Activated naive CD8-positive, alpha-beta T cell treated with anti-CD3 and anti-CD28 coated beads, Interleukin-2, amount 10 ng/mL, durations not matched to agents 7 days and 5 days (primary cell): Measurements from ENCODE around the gene CTTN. TPM values are rescaled to one million over a fixed set of nuclear protein-coding genes. Genes with fewer than 3 reads are reported as not detected.

ENCODE experiments used
- ATAC-seq: fragments of 150-1000 bp; cut with Tn5 transposase; one replicate; pipeline ENCODE4 v1.10.0; 2021; ENCODE audit warnings: low read depth, moderate library complexity
- POLR2A ChIA-PET: fragments of 350-600 bp; sonication (Branson Sonifier 250); formaldehyde crosslinking; loops from one replicate; lab custom pipeline; 2021; ENCODE audit warnings: antibody characterized with exemption; lab: Charles Lee
- DNase-seq: peaks from one replicate; pipeline ENCODE4 v3.0.0; 2021
- H3K27ac Mint-ChIP-seq: one replicate; pipeline ENCODE4 v1.8.0; 2022; ENCODE audit warnings: mild to moderate bottlenecking, mixed read lengths
- H3K27me3 Mint-ChIP-seq: one replicate; pipeline ENCODE4 v1.8.0; 2022; ENCODE audit warnings: mild to moderate bottlenecking, moderate library complexity, mixed read lengths
- H3K36me3 Mint-ChIP-seq: one replicate; pipeline ENCODE4 v1.8.0; 2021; ENCODE audit warnings: mild to moderate bottlenecking, mixed read lengths
- H3K4me1 Mint-ChIP-seq: one replicate; pipeline ENCODE4 v1.8.0; 2021; ENCODE audit warnings: mixed read lengths
- H3K4me3 Mint-ChIP-seq: one replicate; pipeline ENCODE4 v1.8.0; 2022; ENCODE audit warnings: mild to moderate bottlenecking, moderate library complexity, mixed read lengths
- H3K9me3 Mint-ChIP-seq: one replicate; pipeline ENCODE4 v1.8.0; 2021; ENCODE audit warnings: mixed read lengths
- total RNA-seq, 2 experiments: library from RNA; stranded (reverse); gene quantifications; one replicate each; pipeline ENCODE4 v1.2.3, GENCODE V29; 2021

CTTN gene
- under 1 TPM; 0.14 to 0.61 TPM for total RNA-seq

- Mint-ChIP-seq H3K9me3 (no peaks in the 10 kb centered on the region), H3K36me3 (peaks cover 2% of the 10 kb centered on the region), H3K27ac (peak within 1 kb of the TSS; percentile 67), H3K4me1 (peaks cover 14% of the 10 kb centered on the region), H3K27me3 (peaks cover 91% of the 10 kb centered on the region), H3K4me3 (peak within 1 kb of the TSS; percentile 78)
- peak; percentile 71 for ATAC-seq
- POLR2A ChIA-PET, result no interaction called here
- DNase-seq, result peak; percentile 83
Observed at GRCh38 chr11:70397983-70398833, at the start of gene CTTN. CTTN (plus strand) TSS chr11:70398529; CDS start chr11:70407298, 8,769 bp downstream.

GRCh38 chr11:70348608-70349007 lies 49.7 kb upstream of the CTTN start:
- Mint-ChIP-seq H3K36me3 (peaks cover 12% of the 10 kb centered on the region), H3K4me3 (no peak overlapping the region), H3K27me3 (no peaks in the 10 kb centered on the region), H3K9me3 (no peaks in the 10 kb centered on the region), H3K4me1 (no peaks in the 10 kb centered on the region), H3K27ac (no peak overlapping the region)
- POLR2A ChIA-PET, result no interaction called here
- no peak for DNase-seq
- ATAC-seq, result no peak

GRCh38 chr11:70351646-70352045 lies 46.7 kb upstream of the CTTN start:
- Mint-ChIP-seq H3K4me3 (no peak overlapping the region), H3K4me1 (no peaks in the 10 kb centered on the region), H3K27me3 (no peaks in the 10 kb centered on the region), H3K9me3 (no peaks in the 10 kb centered on the region), H3K27ac (no peak overlapping the region), H3K36me3 (peaks cover 11% of the 10 kb centered on the region)
- DNase-seq, result no peak
- no peak for ATAC-seq
- POLR2A ChIA-PET, result no interaction called here

- Mint-ChIP-seq H3K27ac (no peak overlapping the region), H3K27me3 (no peaks in the 10 kb centered on the region), H3K36me3 (peaks cover 14% of the 10 kb centered on the region), H3K9me3 (no peaks in the 10 kb centered on the region), H3K4me3 (no peak overlapping the region), H3K4me1 (no peaks in the 10 kb centered on the region)
- no peak for DNase-seq
- POLR2A ChIA-PET, result no interaction called here
- ATAC-seq, result no peak
Observed at GRCh38 chr11:70352100-70352499, 46.2 kb upstream of the CTTN start.

GRCh38 chr11:70352601-70353000 lies 45.7 kb upstream of the CTTN start:
- DNase-seq (no peak), ATAC-seq (no peak)
- Mint-ChIP-seq H3K9me3 (no peaks in the 10 kb centered on the region), H3K27me3 (no peaks in the 10 kb centered on the region), H3K36me3 (peaks cover 14% of the 10 kb centered on the region), H3K4me3 (no peak overlapping the region), H3K4me1 (no peaks in the 10 kb centered on the region), H3K27ac (no peak overlapping the region)
- POLR2A ChIA-PET, result no interaction called here

GRCh38 chr11:70353329-70353728 lies 45.0 kb upstream of the CTTN start:
- H3K9me3 Mint-ChIP-seq, result no peaks in the 10 kb centered on the region
- POLR2A ChIA-PET, result no interaction called here
- H3K36me3 Mint-ChIP-seq, result peaks cover 19% of the 10 kb centered on the region

GRCh38 chr11:70353900-70354568 lies 44.3 kb upstream of the CTTN start:
- no peak overlapping the region for H3K27ac Mint-ChIP-seq
- DNase-seq, result no peak
- H3K4me1 Mint-ChIP-seq, result no peaks in the 10 kb centered on the region
- H3K36me3 Mint-ChIP-seq, result peaks cover 24% of the 10 kb centered on the region
- no peaks in the 10 kb centered on the region for H3K9me3 Mint-ChIP-seq
- ATAC-seq, result no peak
- no peak overlapping the region for H3K4me3 Mint-ChIP-seq
- H3K27me3 Mint-ChIP-seq, result no peaks in the 10 kb centered on the region
- POLR2A ChIA-PET, result interaction anchor here (0.6 kb wide), 1 partner anchor 87 kb away, joined by 3 read pairs; no protein-coding TSS in a partner anchor

More at GRCh38 chr11:70353329-70353728, 45.0 kb upstream of the CTTN start:
- no peak overlapping the region for H3K4me3 Mint-ChIP-seq
- no peaks in the 10 kb centered on the region for H3K27me3 Mint-ChIP-seq
- ATAC-seq (no peak), DNase-seq (no peak)
- H3K27ac Mint-ChIP-seq, result no peak overlapping the region
- no peaks in the 10 kb centered on the region for H3K4me1 Mint-ChIP-seq

GRCh38 chr11:70354629-70355028 lies 43.7 kb upstream of the CTTN start:
- no peaks in the 10 kb centered on the region for H3K4me1 Mint-ChIP-seq
- peaks cover 28% of the 10 kb centered on the region for H3K36me3 Mint-ChIP-seq
- H3K27ac Mint-ChIP-seq, result no peak overlapping the region
- no peak overlapping the region for H3K4me3 Mint-ChIP-seq
- H3K9me3 Mint-ChIP-seq, result no peaks in the 10 kb centered on the region
- DNase-seq (no peak), ATAC-seq (no peak)
- H3K27me3 Mint-ChIP-seq, result no peaks in the 10 kb centered on the region
- POLR2A ChIA-PET, result interaction anchor here (0.6 kb wide), 1 partner anchor 87 kb away, joined by 3 read pairs; no protein-coding TSS in a partner anchor

- ATAC-seq (no peak), DNase-seq (no peak)
- POLR2A ChIA-PET, result no interaction called here
- Mint-ChIP-seq H3K4me3 (no peak overlapping the region), H3K27me3 (no peaks in the 10 kb centered on the region), H3K36me3 (peaks cover 46% of the 10 kb centered on the region), H3K9me3 (no peaks in the 10 kb centered on the region), H3K27ac (no peak overlapping the region), H3K4me1 (no peaks in the 10 kb centered on the region)
Observed at GRCh38 chr11:70358753-70359152, 39.6 kb upstream of the CTTN start.

GRCh38 chr11:70359451-70360205 lies 38.7 kb upstream of the CTTN start:
- Mint-ChIP-seq H3K9me3 (no peaks in the 10 kb centered on the region), H3K27ac (no peak overlapping the region), H3K27me3 (no peaks in the 10 kb centered on the region), H3K4me1 (peaks cover 2% of the 10 kb centered on the region), H3K4me3 (no peak overlapping the region), H3K36me3 (peaks cover 48% of the 10 kb centered on the region)
- no peak for ATAC-seq
- POLR2A ChIA-PET, result no interaction called here
- no peak for DNase-seq

GRCh38 chr11:70360211-70360610 lies 38.1 kb upstream of the CTTN start:
- Mint-ChIP-seq H3K36me3 (peaks cover 53% of the 10 kb centered on the region), H3K27me3 (no peaks in the 10 kb centered on the region), H3K27ac (no peak overlapping the region), H3K9me3 (no peaks in the 10 kb centered on the region), H3K4me3 (no peak overlapping the region), H3K4me1 (peaks cover 8% of the 10 kb centered on the region)
- DNase-seq, result no peak
- ATAC-seq, result no peak
- POLR2A ChIA-PET, result interaction anchor here (0.5 kb wide), 1 partner anchor 383 kb away, joined by 3 read pairs; no protein-coding TSS in a partner anchor

GRCh38 chr11:70364178-70364577 lies 34.2 kb upstream of the CTTN start:
- POLR2A ChIA-PET, result interaction anchor here (0.6 kb wide), 1 partner anchor 76 kb away, joined by 3 read pairs; no protein-coding TSS in a partner anchor
- no peak for ATAC-seq
- Mint-ChIP-seq H3K4me1 (peaks cover 19% of the 10 kb centered on the region), H3K27me3 (peaks cover 7% of the 10 kb centered on the region), H3K36me3 (peaks cover 59% of the 10 kb centered on the region), H3K27ac (no peak overlapping the region), H3K9me3 (no peaks in the 10 kb centered on the region), H3K4me3 (no peak overlapping the region)
- DNase-seq, result no peak
